ENCODE data around the gene ATP2A1.

DNA sequence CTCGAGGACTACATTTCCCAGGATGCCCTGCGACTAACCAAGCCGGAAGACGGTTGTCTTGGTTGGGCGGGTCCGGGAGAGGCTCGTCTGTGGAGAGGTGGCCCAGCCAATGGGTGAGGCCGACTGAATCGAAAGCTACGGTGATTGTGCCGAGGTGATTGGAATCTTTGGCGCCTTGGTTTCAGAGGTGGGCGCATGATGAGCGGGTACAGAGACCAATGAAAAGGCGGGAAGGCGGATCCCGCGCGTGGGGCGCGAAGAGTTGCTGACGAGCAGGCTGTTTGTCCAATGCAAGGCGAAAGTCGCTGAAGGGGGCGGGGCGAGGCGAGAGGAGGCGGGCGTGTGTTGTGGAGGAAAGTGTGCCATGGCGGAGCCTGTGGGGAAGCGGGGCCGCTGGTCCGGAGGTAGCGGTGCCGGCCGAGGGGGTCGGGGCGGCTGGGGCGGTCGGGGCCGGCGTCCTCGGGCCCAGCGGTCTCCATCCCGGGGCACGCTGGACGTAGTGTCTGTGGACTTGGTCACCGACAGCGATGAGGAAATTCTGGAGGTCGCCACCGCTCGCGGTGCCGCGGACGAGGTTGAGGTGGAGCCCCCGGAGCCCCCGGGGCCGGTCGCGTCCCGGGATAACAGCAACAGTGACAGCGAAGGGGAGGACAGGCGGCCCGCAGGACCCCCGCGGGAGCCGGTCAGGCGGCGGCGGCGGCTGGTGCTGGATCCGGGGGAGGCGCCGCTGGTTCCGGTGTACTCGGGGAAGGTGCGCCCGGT is 72.5 kb downstream of the ATP2A1 start, which contains the start of gene NFATC2IP:
- peak in 2 of 3 donors; percentile 57 to 90 for TF ChIP-seq POLR2AphosphoS5 (IDR thresholded peaks at IDR 0.05)
- TF ChIP-seq, protein P1, sequence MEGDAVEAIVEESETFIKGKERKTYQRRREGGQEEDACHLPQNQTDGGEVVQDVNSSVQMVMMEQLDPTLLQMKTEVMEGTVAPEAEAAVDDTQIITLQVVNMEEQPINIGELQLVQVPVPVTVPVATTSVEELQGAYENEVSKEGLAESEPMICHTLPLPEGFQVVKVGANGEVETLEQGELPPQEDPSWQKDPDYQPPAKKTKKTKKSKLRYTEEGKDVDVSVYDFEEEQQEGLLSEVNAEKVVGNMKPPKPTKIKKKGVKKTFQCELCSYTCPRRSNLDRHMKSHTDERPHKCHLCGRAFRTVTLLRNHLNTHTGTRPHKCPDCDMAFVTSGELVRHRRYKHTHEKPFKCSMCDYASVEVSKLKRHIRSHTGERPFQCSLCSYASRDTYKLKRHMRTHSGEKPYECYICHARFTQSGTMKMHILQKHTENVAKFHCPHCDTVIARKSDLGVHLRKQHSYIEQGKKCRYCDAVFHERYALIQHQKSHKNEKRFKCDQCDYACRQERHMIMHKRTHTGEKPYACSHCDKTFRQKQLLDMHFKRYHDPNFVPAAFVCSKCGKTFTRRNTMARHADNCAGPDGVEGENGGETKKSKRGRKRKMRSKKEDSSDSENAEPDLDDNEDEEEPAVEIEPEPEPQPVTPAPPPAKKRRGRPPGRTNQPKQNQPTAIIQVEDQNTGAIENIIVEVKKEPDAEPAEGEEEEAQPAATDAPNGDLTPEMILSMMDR (IDR thresholded peaks at IDR 0.05): no peak
